H9 (cell line): Measurements from ENCODE around the gene SLC35F3. TPM values are rescaled to one million over a fixed set of nuclear protein-coding genes. Genes with fewer than 3 reads are reported as not detected.

Source experiments
- DNase-seq: peaks from one replicate; pipeline ENCODE4 v3.0.0-alpha.2; 2017
- H2AFZ ChIP-seq: one replicate; pipeline ENCODE4 v1.6.1; 2013; ENCODE audit warnings: mild to moderate bottlenecking, low read length, control low read depth, moderate library complexity
- H2AK5ac ChIP-seq: 2 replicates; pipeline ENCODE4 v1.6.1; 2013; ENCODE audit warnings: low read length, control low read depth, mixed read lengths; ENCODE audit not compliant: insufficient read length
- H2BK120ac ChIP-seq: one replicate; pipeline ENCODE4 v1.6.1; 2013; ENCODE audit warnings: low read depth, mild to moderate bottlenecking, low read length, control low read depth, inconsistent platforms; ENCODE audit not compliant: poor library complexity, severe bottlenecking
- H2BK12ac ChIP-seq: 2 replicates; pipeline ENCODE4 v1.6.1; 2013; ENCODE audit warnings: low read length, control low read depth, mixed read lengths, low read depth; ENCODE audit not compliant: insufficient read length
- H2BK15ac ChIP-seq: 2 replicates; pipeline ENCODE4 v1.6.1; 2013; ENCODE audit warnings: low read depth, low read length, control low read depth
- H2BK20ac ChIP-seq: one replicate; pipeline ENCODE4 v1.6.1; 2013; ENCODE audit warnings: low read depth, mild to moderate bottlenecking, low read length, control low read depth, inconsistent platforms; ENCODE audit not compliant: poor library complexity, severe bottlenecking
- H2BK5ac ChIP-seq: 2 replicates; pipeline ENCODE4 v1.6.1; 2013; ENCODE audit warnings: low read length, control low read depth, mixed read lengths; ENCODE audit not compliant: insufficient read length
- H3K14ac ChIP-seq: 2 replicates; pipeline ENCODE4 v1.6.1; 2013; ENCODE audit warnings: low read length, control low read depth; ENCODE audit not compliant: insufficient read depth
- H3K18ac ChIP-seq: 2 replicates; pipeline ENCODE4 v1.6.1; 2013; ENCODE audit warnings: low read depth, mild to moderate bottlenecking, mixed read lengths, low read length, control low read depth; ENCODE audit not compliant: insufficient read length
- H3K23ac ChIP-seq: 2 replicates; pipeline ENCODE4 v1.6.1; 2013; ENCODE audit warnings: low read length, control low read depth, mixed read lengths, low read depth; ENCODE audit not compliant: insufficient read length
- H3K23me2 ChIP-seq: 2 replicates; pipeline ENCODE4 v1.6.1; 2013; ENCODE audit warnings: low read depth, mild to moderate bottlenecking, mixed read lengths, low read length, control low read depth; ENCODE audit not compliant: insufficient read length, poor library complexity, severe bottlenecking
- H3K27ac ChIP-seq: 2 replicates; pipeline ENCODE4 v1.5.1; 2013; ENCODE audit warnings: low read length, control low read depth, mixed read lengths, low read depth; ENCODE audit not compliant: insufficient read length
- H3K27me3 ChIP-seq: 2 replicates; pipeline ENCODE4 v1.6.1; 2013; ENCODE audit warnings: low read length, control low read depth, inconsistent platforms; ENCODE audit not compliant: insufficient read depth
- H3K4ac ChIP-seq: 2 replicates; pipeline ENCODE4 v1.6.1; 2013; ENCODE audit warnings: low read depth, mild to moderate bottlenecking, control low read depth, inconsistent platforms, low read length, moderate library complexity
- H3K4me1 ChIP-seq: 2 replicates; pipeline ENCODE4 v1.6.1; 2013; ENCODE audit warnings: low read length, control low read depth, inconsistent platforms; ENCODE audit not compliant: insufficient read depth
- H3K4me2 ChIP-seq: 2 replicates; pipeline ENCODE4 v1.6.1; 2013; ENCODE audit warnings: low read length, control low read depth, mixed read lengths; ENCODE audit not compliant: insufficient read length, insufficient read depth
- H3K56ac ChIP-seq: 2 replicates; pipeline ENCODE4 v1.6.1; 2013; ENCODE audit warnings: low read depth, mild to moderate bottlenecking, mixed read lengths, low read length, control low read depth; ENCODE audit not compliant: insufficient read length
- H3K79me1 ChIP-seq: 2 replicates; pipeline ENCODE4 v1.6.1; 2013; ENCODE audit warnings: low read depth, mild to moderate bottlenecking, moderate library complexity, low read length, control low read depth, inconsistent platforms; ENCODE audit not compliant: insufficient read depth, poor library complexity, severe bottlenecking
- H3K79me2 ChIP-seq: 2 replicates; pipeline ENCODE4 v1.6.1; 2013; ENCODE audit warnings: low read length, control low read depth, inconsistent platforms; ENCODE audit not compliant: insufficient read depth
- H3K9ac ChIP-seq: 2 replicates; pipeline ENCODE4 v1.6.1; 2013; ENCODE audit warnings: low read length, control low read depth, mixed read lengths; ENCODE audit not compliant: insufficient read length; ENCODE audit errors: extremely low read depth
- H3K9me3 ChIP-seq: one replicate; pipeline ENCODE4 v1.6.1; 2013; ENCODE audit warnings: low read depth, low read length, inconsistent platforms; ENCODE audit not compliant: control insufficient read depth
- H3T11ph ChIP-seq: one replicate; pipeline ENCODE4 v1.6.1; 2013; ENCODE audit warnings: mild to moderate bottlenecking, low read length, control low read depth, inconsistent platforms
- H4K20me1 ChIP-seq: one replicate; pipeline ENCODE4 v1.6.1; 2013; ENCODE audit not compliant: control insufficient read depth, insufficient read length, insufficient read depth
- H4K5ac ChIP-seq: 2 replicates; pipeline ENCODE4 v1.6.1; 2013; ENCODE audit warnings: low read depth, mild to moderate bottlenecking, mixed read lengths, low read length, control low read depth; ENCODE audit not compliant: insufficient read length
- H4K8ac ChIP-seq: replicated peaks from 2 replicates; pipeline ENCODE4 v1.6.1; 2013; ENCODE audit warnings: low read length, control low read depth, mixed read lengths, low read depth; ENCODE audit not compliant: insufficient read length
- H4K91ac ChIP-seq: 2 replicates; pipeline ENCODE4 v1.6.1; 2013; ENCODE audit warnings: low read depth, mild to moderate bottlenecking, moderate library complexity, mixed read lengths, low read length, control low read depth; ENCODE audit not compliant: insufficient read length
- H3K27ac Mint-ChIP-seq, 3 experiments: 2 replicates in 2 of 3; 3 replicates in 1 of 3; pipeline ENCODE4 v1.8.0; 2020 to 2021; ENCODE audit warnings: mixed read lengths in 3 of 3, mild to moderate bottlenecking in 1 of 3, moderate library complexity in 1 of 3
- H3K27me3 Mint-ChIP-seq: 2 replicates; pipeline ENCODE4 v1.8.0; 2021; ENCODE audit warnings: low read depth, mild to moderate bottlenecking, moderate library complexity, mixed read lengths
- H3K36me3 Mint-ChIP-seq, 3 experiments: 2 replicates in 2 of 3; 3 replicates in 1 of 3; pipeline ENCODE4 v1.8.0; 2020 to 2021; ENCODE audit warnings: low read depth in 3 of 3, mixed read lengths in 3 of 3; ENCODE audit not compliant: insufficient read depth in 1 of 3
- H3K4me1 Mint-ChIP-seq, 2 experiments: 2 replicates each; pipeline ENCODE4 v1.8.0; 2020; ENCODE audit warnings: mixed read lengths in 2 of 2
- H3K4me3 Mint-ChIP-seq, 2 experiments: 2 replicates in 1 of 2; 3 replicates in 1 of 2; pipeline ENCODE4 v1.8.0; 2020 to 2021; ENCODE audit warnings: mild to moderate bottlenecking in 2 of 2, mixed read lengths in 2 of 2, moderate library complexity in 1 of 2
- H3K9me3 Mint-ChIP-seq, 2 experiments: 2 replicates in 1 of 2; 3 replicates in 1 of 2; pipeline ENCODE4 v1.8.0; 2020; ENCODE audit warnings: mild to moderate bottlenecking in 2 of 2, mixed read lengths in 2 of 2, moderate library complexity in 1 of 2
- WGBS: extraction: QIAGEN DNeasy Blood & Tissue Kit; methylation state at CpG from one replicate; pipeline ENCODE4 v1.1.7; 2013; ENCODE audit warnings: missing lambda C conversion rate, low lambda C conversion rate, mixed read lengths; ENCODE audit not compliant: insufficient read length; ENCODE audit errors: extremely low coverage; 5-methylcytosine and 5-hydroxymethylcytosine counted together
- total RNA-seq: library from RNA; stranded (reverse); gene quantifications from 2 replicates; pipeline ENCODE4 v1.2.1, GENCODE V29; 2021
- TF ChIP-seq, protein P1 (sequence below): fragments of 200-600 bp; sonication (generic); conservative IDR thresholded peaks from 3 replicates; pipeline ENCODE4 v1.8.0; 2021; ENCODE audit warnings: antibody characterized with exemption, mild to moderate bottlenecking

SLC35F3 gene
- total RNA-seq, 1 experiment from 2014 or later: 0.81 TPM

DNA sequence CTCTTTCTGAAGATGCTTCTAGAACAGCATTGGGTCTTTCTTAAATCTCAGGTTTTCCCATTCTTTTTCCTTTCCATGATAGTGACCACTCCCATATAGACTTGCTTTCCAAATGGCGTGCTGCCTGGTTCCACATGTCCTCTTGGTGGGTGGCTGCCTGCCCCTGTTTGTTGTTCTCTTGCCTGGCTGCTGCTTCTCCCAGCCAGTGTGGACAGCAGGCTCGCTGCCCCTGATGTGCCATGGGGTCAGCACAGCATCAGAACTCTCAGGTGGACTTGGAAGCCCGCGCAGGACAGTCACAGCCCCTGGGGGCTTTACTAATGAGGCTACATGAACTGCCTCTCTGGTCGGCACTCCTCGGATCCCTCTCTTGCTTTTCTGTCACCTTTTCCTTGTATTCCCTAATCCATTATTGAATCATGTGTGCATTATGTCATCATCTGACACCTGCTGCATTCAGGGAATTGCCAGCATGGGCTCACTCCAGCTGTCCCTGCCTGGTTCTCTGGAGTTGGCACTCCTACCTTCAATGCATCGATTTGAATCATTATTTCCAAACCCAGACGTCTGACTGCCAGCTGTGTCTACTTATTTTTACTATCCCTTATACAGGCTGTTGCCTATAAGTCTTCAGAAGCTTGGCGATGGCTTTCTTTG lies 368.3 kb downstream of the SLC35F3 start:
- Histone ChIP-seq H3K4me1 (no peaks in the 10 kb centered on the region), H2BK12ac (no peak overlapping the region), H3K27me3 (no peaks in the 10 kb centered on the region), H2AK5ac (no peak overlapping the region), H3K79me2 (no peaks in the 10 kb centered on the region), H4K8ac (no peak overlapping the region), H2BK20ac (no peak overlapping the region), H3K4ac (no peak overlapping the region), H3K23me2 (no peaks in the 10 kb centered on the region), H3K18ac (no peak overlapping the region), H3K14ac (no peak overlapping the region), H3K9me3 (no peaks in the 10 kb centered on the region), H3K56ac (no peak overlapping the region), H2AFZ (no peak overlapping the region), H3K23ac (no peak overlapping the region), H3K9ac (no peak overlapping the region), H4K5ac (no peak overlapping the region), H3K79me1 (no peaks in the 10 kb centered on the region), H4K91ac (no peak overlapping the region), H3T11ph (no peak overlapping the region), H3K4me2 (no peak overlapping the region), H2BK120ac (no peak overlapping the region), H2BK15ac (no peak overlapping the region), H3K27ac (no peak overlapping the region), H2BK5ac (no peak overlapping the region), H4K20me1 (no peaks in the 10 kb centered on the region)
- Mint-ChIP-seq H3K4me3 (no peak overlapping the region), H3K27me3 (peaks cover 3% of the 10 kb centered on the region; the same call in 1 of the 2 replicates), H3K9me3 (peaks cover 4 to 6% of the 10 kb centered on the region in 2 experiments; a peak in 4 of 5 replicates), H3K4me1 (no peaks in the 10 kb centered on the region), H3K27ac (no peak overlapping the region), H3K36me3 (peaks cover 0 to 2% (median 0%) of the 10 kb centered on the region in 3 experiments; a peak in 2 of 7 replicates)
- TF ChIP-seq, protein P1, sequence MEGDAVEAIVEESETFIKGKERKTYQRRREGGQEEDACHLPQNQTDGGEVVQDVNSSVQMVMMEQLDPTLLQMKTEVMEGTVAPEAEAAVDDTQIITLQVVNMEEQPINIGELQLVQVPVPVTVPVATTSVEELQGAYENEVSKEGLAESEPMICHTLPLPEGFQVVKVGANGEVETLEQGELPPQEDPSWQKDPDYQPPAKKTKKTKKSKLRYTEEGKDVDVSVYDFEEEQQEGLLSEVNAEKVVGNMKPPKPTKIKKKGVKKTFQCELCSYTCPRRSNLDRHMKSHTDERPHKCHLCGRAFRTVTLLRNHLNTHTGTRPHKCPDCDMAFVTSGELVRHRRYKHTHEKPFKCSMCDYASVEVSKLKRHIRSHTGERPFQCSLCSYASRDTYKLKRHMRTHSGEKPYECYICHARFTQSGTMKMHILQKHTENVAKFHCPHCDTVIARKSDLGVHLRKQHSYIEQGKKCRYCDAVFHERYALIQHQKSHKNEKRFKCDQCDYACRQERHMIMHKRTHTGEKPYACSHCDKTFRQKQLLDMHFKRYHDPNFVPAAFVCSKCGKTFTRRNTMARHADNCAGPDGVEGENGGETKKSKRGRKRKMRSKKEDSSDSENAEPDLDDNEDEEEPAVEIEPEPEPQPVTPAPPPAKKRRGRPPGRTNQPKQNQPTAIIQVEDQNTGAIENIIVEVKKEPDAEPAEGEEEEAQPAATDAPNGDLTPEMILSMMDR: no peak
- DNase-seq: no peak
- no CpG with 5 or more reads among the region's 9 CpGs for WGBS
